GM18870 (cell line): ENCODE results near the gene CPT1A.

Source experiments
- ATAC-seq: cut with Tn5 transposase; IDR thresholded peaks from one replicate; pipeline ENCODE4 v1.9.1; 2021; ENCODE audit warnings: moderate library complexity; ENCODE audit not compliant: unreplicated experiment

CPT1A gene

DNA sequence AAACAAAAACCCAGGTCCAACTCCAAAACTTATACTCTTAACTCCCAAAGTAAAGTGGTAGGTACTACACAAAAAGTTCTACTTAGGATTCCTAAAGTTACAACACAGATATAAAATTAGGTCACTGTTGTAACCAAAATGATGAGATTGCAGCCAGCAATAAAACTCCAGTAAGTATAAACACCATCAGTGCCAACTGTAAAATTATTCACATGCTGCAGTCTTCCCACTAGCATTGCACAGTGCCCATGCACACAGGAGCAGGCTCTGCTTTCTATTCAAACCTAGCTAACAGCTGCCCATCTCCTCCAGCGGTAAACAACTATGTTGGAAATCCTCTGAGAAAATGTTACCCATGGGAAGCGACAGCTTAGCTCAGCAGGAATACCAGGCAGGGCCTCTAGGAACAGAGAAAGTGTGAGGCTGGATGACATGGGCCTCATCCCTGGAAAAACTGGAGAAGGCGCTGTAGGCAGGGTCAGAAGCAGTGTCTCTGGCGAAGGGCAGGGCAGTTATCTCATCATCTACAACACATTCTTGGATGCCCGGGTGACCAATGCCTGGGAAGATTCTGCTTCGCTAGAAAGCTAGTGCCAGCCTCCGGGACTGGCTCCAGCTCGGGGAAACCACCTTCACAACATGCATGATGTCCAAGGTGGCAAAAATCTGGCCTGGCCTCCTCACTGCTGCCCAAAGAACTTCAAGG is 9.1 kb downstream of the CPT1A start:
- no peak for ATAC-seq

DNA sequence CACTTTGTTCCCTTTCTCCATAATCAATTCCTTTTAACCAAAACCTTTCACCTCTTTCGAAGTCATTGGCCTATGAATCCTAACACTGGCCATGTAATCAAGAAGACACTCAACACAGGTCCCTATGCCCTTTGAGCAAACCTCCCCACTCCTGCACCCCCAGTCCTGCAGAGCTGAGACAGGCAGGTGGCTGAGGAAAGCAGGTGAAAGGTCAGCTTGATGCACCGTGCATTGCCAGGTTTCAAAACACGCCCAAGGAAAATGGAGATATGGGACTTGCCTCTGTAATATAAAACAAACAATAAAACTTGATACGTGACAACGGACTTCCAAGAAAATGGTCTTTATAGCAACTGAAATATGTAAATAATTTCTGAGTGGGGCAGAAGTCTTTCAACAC is 10.6 kb downstream of the CPT1A start:
- ATAC-seq: no peak

- ATAC-seq: no peak
These were observed 12.1 kb downstream of the CPT1A start for GRCh38 chr11:68829581-68829980.

GRCh38 chr11:68828957-68829356 is 12.8 kb downstream of the CPT1A start:
- no peak for ATAC-seq

GRCh38 chr11:68828155-68828931 is 13.4 kb downstream of the CPT1A start:
- no peak for ATAC-seq

DNA sequence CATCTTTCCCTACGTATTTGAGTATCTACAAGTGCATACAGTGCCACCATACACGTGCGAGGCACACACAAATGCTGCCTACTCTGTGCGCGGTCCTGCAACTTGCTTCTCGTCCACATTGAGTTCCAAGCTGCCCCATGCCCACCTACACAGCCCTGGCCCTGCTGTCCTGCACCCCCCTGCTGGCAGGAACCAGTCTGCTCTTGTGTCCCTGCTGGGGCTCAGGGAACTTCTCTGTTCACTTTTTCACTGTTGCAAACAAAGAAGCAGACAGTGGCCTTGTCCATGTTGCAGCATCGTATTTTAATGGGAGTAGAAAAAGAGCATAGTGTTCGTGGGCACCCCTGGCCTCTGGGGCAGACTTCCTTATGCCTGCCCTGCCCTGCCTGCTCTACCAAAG is 14.0 kb downstream of the CPT1A start:
- no peak for ATAC-seq

DNA sequence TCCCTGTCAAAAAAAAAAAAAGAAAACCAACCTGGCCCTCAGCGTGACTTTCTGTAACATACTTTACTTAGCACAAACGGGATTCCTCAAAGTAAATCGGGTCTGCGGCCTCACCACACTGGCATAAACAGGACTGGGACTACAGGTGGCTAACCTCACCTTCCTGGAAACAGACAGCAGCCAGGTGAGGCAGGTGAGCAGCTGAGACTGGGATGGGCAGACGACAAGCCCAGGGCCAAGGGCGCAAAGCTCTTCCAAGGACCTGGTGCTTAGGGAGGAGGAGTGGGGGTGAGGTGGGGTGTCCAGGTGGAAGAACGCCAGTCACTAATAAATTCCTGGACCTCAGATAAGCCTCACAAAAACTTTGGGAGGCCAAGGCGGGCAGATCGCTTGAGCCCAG is 15.0 kb downstream of the CPT1A start:
- no peak for ATAC-seq

DNA sequence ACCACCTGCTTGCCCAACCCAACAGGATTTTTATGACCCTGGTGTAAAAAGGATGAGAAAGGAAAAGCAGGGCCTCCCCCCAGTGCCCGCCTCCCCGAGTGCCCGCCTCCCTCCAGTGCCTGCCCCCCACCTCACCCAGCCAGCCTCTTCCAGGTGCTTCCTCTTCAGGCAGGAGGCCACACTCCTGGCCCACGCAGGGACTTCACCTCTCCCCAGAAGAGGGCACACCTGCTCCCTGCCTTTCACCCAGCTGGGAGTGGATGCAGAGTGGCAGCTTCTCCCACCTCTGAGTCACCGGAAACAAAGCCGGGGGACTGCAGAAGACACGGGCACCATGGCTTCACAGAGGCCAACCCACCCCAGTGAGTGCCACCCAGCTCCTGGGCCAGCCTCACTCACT is 16.1 kb downstream of the CPT1A start:
- no peak for ATAC-seq

- no peak for ATAC-seq
These were observed 19.2 kb downstream of the CPT1A start for GRCh38 chr11:68822546-68822945.

GRCh38 chr11:68821670-68822069 is 20.0 kb downstream of the CPT1A start:
- ATAC-seq: no peak

- ATAC-seq: no peak
These were observed 22.4 kb downstream of the CPT1A start for GRCh38 chr11:68819362-68819761.

DNA sequence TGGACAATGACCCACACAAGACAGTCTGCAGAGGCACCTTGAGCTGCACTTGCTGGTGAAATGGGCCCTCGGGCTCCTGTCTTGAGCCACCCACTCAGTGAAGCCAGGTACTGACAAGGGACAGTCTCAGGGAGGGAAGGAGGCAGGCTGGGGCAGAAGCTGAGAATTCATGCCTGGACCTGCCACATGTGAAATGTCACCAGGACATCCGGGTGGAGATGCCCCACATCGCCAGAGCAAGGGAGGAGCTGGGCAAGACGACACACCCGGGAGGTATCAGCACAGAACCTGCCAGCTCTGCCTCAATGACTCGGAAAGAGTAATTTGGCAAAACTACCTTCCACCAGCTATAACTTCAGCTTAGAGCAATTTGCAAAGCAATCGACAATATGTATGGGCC is 23.5 kb downstream of the CPT1A start:
- no peak for ATAC-seq

GRCh38 chr11:68817554-68817953 is 24.2 kb downstream of the CPT1A start:
- ATAC-seq: no peak

DNA sequence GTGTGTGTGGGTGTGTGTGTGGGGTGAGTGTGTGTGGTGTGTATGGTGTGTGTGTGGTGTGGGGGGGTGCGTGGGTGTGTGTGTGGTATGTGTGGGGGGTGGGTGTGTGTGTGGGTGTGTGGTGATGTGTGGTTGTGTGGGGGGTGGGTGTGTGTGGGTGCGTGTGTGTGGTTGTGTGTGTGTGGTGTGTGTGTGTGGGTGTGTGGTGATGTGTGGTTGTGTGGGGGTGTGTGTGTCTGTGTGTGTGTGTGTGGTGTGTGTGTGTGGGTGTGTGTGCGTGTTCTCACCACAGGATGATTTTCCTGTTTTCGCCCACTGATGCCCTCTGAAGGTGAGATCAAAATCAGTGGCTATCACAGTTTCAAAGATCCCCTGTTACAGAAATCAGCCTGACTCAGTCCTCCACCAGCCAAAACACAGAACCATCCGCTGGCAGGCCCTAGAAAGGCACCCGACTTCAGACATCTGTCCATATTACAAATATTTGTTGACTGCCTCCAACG is 24.7 kb downstream of the CPT1A start:
- no peak for ATAC-seq

DNA sequence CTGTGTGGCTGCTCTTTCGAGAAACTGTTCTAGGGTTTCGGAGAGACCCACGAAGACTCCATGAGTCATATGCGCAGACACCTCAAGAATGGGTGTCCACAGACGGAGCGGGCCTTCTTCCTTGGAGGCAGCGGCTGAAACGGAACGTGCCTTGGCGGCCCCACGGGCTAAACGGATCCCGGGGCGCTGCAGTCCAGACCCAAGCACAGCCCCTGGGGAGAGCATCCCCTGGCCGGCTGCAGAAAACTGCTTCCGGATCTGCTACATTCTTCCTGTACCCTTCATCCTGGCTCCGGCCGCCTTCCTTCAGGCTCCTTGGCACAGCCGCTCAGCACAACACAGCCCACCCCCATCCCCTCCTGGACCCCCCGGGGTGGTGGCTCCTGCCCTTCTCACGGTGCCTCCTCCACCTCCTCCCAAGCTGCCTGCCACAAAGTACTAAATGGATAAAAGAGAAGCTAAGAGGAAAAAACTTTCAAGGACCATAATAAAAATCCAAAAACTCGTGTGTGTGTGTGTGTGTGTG is 25.4 kb downstream of the CPT1A start:
- ATAC-seq: no peak

DNA sequence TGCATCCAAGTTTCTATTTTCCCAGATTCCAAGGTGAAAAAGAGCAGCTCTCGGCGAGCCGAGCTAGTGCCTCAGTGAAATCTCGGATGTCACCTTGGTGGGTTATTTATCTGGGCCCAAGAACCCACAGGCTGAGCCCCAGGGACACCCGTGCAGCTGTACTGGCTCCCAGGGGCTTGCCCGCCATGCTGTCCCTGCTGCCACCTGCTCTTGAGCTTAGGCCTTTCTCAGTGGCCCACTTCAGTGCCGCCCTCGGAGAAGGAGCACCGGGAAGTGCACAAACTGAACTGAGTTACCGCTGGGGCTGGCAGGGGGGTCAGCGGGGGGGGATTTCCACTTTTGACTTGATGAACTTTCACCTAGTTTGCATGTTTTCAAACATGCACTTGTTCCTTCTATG is 27.9 kb downstream of the CPT1A start:
- no peak for ATAC-seq

DNA sequence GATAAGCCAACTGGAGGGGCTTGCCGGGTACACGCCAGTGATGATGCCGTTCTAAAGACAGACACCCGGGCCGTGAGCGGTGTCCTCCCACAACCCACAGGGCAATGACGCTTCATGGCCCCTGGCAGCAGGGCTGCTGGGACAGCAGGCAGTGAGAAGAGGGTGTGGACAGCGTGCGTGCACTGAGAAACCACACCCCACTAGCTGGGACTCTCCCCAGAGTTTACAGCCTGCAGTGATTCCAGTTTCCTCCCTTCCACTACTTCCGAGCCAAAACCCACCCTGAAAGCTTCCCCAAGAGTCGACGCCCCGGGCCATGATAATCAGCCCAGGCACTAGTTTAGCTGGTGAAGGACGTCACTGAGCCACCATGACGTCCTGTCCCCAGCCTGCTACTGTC is 29.2 kb downstream of the CPT1A start:
- no peak for ATAC-seq

DNA sequence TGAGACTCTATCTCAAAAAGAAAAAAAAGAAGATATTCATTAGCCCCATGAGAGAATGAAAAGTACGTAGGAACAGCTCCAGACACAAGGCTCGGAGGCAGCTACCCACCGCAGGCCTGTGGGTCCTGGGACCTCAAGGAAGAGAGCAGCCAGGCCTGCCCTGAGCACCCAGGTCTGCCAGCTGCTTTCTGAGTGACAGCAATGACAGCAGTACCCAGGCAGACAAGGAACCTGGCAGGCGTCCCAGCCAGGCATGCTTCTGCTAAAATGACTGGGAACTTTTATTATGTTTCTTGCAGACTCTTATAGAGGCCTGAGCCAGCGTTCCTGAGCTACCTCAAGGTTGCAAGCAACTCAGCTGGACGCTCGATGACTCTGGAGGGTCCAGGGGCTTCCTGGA is 31.6 kb downstream of the CPT1A start:
- ATAC-seq: no peak

GRCh38 chr11:68809506-68809905 is 32.2 kb downstream of the CPT1A start:
- ATAC-seq: no peak

GRCh38 chr11:68808787-68809186 is 32.9 kb downstream of the CPT1A start:
- no peak for ATAC-seq

- ATAC-seq: no peak
These were observed 34.5 kb downstream of the CPT1A start for GRCh38 chr11:68806931-68807844.
